ENCODE data around the gene ERC2. TPM values are rescaled to one million over a fixed set of nuclear protein-coding genes. Genes with fewer than 3 reads are reported as not detected.

ERC2 gene
- polyA plus RNA-seq, 2 of the 4 experiments (the other 2 are of a cell fraction) = 0.16 TPM; not detected in 1

GRCh38 chr3:56415652-56416051, 52.6 kb downstream of the ERC2 start:
- 6% methylated on average over 3 of the region's 3 CpGs for WGBS (ENCODE audit: missing lambda C conversion rate)
- ChIA-PET POLR2A (no interaction called here), CTCF (no interaction called here)
- FAIRE-seq = no peak
- Histone ChIP-seq H3K4me1 (no peaks in the 10 kb centered on the region), H3K9me3 (no peaks in the 10 kb centered on the region), H3K4me2 (no peak overlapping the region), H3K27ac (no peak overlapping the region), H3K4me3 (no peak overlapping the region)
- no peak for ATAC-seq
- TF ChIP-seq BHLHE40 (IDR thresholded peaks at IDR 0.05; ENCODE audit: low read depth, low read length) (no peak), HMGXB4 (CRISPR knock-in tag; IDR thresholded peaks at IDR 0.05; ENCODE audit: borderline replicate concordance) (no peak), RARB (CRISPR knock-in tag; IDR thresholded peaks at IDR 0.05) (no peak), ATOH8 (CRISPR knock-in tag; IDR thresholded peaks at IDR 0.05; ENCODE audit: low read depth) (no peak), KDM5A (IDR thresholded peaks at IDR 0.05) (no peak), JUNB (IDR thresholded peaks at IDR 0.05) (no peak), NR3C1 (IDR thresholded peaks at IDR 0.05) (no peak), ZNF302 (CRISPR knock-in tag; IDR thresholded peaks at IDR 0.05) (no peak), HOXB13 (CRISPR knock-in tag; IDR thresholded peaks at IDR 0.05; ENCODE audit: low read depth) (no peak), EHMT2 (IDR thresholded peaks at IDR 0.05; ENCODE audit: low read depth) (no peak), HEYL (CRISPR knock-in tag; IDR thresholded peaks at IDR 0.05) (no peak), MYC (IDR thresholded peaks at IDR 0.05; ENCODE audit: borderline replicate concordance, low read length) (no peak), CHD4 (IDR thresholded peaks at IDR 0.05; ENCODE audit: borderline replicate concordance) (no peak), E2F6 (IDR thresholded peaks at IDR 0.05; ENCODE audit: borderline replicate concordance, low read depth) (no peak)
- TF ChIP-seq, protein P1, sequence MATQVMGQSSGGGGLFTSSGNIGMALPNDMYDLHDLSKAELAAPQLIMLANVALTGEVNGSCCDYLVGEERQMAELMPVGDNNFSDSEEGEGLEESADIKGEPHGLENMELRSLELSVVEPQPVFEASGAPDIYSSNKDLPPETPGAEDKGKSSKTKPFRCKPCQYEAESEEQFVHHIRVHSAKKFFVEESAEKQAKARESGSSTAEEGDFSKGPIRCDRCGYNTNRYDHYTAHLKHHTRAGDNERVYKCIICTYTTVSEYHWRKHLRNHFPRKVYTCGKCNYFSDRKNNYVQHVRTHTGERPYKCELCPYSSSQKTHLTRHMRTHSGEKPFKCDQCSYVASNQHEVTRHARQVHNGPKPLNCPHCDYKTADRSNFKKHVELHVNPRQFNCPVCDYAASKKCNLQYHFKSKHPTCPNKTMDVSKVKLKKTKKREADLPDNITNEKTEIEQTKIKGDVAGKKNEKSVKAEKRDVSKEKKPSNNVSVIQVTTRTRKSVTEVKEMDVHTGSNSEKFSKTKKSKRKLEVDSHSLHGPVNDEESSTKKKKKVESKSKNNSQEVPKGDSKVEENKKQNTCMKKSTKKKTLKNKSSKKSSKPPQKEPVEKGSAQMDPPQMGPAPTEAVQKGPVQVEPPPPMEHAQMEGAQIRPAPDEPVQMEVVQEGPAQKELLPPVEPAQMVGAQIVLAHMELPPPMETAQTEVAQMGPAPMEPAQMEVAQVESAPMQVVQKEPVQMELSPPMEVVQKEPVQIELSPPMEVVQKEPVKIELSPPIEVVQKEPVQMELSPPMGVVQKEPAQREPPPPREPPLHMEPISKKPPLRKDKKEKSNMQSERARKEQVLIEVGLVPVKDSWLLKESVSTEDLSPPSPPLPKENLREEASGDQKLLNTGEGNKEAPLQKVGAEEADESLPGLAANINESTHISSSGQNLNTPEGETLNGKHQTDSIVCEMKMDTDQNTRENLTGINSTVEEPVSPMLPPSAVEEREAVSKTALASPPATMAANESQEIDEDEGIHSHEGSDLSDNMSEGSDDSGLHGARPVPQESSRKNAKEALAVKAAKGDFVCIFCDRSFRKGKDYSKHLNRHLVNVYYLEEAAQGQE (IDR thresholded peaks at IDR 0.05) = no peak
- DNase-seq (ENCODE audit: low read depth in 1 of 2, low spot score in 1 of 2) = no peak

- CTCF ChIA-PET = no interaction called here
- FAIRE-seq (no peak), DNase-seq (ENCODE audit: low read depth in 1 of 2, low spot score in 1 of 2) (no peak), ATAC-seq (no peak)
- H3K27ac ChIP-seq = no peak overlapping the region
- 41% methylated on average over 2 of the region's 2 CpGs for WGBS (ENCODE audit: missing lambda C conversion rate)
- no peaks in the 10 kb centered on the region for H3K4me1 ChIP-seq
- H3K4me2 ChIP-seq = no peak overlapping the region
- POLR2A ChIA-PET = no interaction called here
- TF ChIP-seq KDM1A (IDR thresholded peaks at IDR 0.05; ENCODE audit: low read depth) = no peak
- no peak for TF ChIP-seq TP53 (CRISPR knock-in tag; IDR thresholded peaks at IDR 0.05)
- TF ChIP-seq RFX5 (IDR thresholded peaks at IDR 0.05) = no peak
- H3K9me3 ChIP-seq = no peaks in the 10 kb centered on the region
- no peak overlapping the region for H3K4me3 ChIP-seq
Observed at GRCh38 chr3:56413911-56414310, 54.4 kb downstream of the ERC2 start.
